SW480 (cell line): ENCODE data around the gene YDJC.
"Not testable (repeated sequence)": the region's sequence is repeated elsewhere in the genome, so short reads cannot be mapped to it uniquely, and the experiment has no call there.

ENCODE experiments used
- DNase-seq: peaks from one replicate; pipeline ENCODE4 v3.0.0-alpha.2; 2016; ENCODE audit warnings: low spot score

Gene YDJC

DNA sequence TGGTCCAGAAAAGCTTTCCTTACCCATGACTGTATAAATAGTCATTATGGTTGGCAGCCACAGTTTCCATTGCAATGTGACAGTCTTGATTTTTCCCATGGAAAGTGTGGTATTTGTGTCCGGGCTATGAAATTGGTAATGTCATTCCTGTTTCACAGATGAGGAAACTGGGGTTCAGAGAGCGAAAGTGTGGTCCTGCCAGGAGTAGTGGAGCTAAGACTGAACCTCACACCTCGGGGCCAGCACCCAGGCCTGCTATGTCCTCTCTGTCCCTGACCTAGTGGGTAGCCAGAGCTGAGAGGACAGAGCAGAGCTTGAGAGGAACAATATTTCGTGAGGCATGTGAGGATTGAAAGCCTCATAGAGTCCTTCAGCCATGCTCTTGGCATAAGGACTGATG lies 1.2 kb upstream of the YDJC start:
- no peak for DNase-seq

DNA sequence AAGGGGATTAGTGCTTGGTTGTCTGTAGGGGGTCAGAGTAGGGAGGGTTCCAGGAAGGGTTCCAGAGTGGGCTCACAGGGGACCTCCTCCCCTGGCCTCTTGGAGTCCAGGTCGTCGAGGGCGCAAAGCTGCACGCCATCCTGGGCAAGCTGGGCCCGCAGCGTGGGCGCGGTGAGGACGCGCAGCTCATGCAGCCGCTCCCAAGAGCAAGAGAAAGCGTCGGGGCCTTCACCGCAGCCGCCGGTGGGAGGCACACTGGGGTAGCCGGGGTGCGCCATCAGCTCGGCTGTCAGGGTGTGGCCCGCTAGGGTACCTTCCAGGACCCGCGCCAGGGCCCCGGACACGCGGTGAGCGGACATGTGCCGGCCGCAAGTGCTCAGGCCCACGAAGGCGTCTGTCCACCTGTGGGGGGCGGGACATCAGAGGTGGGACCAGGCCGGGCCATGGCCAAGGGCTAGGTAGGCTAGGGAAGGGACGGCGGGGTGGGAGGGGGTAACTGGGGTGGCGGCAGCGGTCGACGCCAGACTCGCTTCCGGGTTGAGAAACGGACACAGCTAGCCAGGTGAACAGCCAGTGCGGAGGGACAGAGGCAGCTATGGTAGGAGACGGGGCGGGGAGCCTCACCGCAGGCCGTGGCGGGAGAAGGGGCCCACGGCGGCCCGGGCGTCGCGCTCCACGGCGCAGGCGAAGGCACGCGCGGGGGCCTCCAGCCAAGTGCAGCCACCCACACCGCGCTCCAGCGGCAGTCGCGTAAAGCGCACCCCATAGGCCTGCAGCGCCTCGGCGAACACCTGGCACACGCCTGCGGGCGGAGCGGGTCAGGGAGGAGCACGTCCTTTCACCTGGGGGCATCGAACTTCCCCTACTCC lies 1.2 kb downstream of the YDJC start:
- peak; percentile 23 for DNase-seq

DNA sequence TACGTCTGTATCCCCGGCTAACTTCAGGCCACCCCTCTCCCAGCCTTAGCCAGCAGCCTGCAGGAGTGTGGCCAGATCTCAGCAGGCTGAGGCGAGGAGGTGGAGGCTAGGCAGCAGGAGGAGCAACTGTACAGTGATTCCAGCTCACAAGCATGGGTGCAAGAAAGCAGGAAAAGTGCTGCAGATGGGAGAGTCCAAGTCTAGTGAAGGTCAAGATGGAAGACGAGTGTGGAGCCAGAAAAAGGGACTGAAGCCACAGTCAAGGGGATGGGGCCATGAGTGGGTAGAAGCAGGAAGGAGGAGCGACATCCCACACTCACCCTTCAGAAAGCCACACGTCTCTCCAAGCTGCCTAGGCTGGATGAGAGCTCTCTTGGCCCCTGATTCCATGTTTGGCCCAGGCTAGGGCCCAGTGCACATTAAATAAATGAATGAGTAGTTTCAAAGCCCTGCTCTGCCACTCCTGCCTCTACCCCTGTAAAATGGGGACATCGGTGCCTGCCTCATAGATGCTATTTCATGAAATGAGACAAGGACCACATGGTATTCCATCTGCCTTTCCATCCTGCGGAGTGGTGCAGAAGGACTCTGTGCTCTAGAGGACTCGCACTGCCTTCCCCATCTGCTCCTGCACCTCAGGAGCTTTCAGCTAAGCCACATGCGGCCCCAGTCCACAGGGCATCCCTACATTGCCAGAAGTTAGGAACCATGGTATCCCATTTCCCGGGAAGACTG lies 2.9 kb downstream of the YDJC start:
- no peak for DNase-seq

- DNase-seq, result no peak
Measured at GRCh38 chr22:21626073-21626734, 3.6 kb downstream of the YDJC start.

DNA sequence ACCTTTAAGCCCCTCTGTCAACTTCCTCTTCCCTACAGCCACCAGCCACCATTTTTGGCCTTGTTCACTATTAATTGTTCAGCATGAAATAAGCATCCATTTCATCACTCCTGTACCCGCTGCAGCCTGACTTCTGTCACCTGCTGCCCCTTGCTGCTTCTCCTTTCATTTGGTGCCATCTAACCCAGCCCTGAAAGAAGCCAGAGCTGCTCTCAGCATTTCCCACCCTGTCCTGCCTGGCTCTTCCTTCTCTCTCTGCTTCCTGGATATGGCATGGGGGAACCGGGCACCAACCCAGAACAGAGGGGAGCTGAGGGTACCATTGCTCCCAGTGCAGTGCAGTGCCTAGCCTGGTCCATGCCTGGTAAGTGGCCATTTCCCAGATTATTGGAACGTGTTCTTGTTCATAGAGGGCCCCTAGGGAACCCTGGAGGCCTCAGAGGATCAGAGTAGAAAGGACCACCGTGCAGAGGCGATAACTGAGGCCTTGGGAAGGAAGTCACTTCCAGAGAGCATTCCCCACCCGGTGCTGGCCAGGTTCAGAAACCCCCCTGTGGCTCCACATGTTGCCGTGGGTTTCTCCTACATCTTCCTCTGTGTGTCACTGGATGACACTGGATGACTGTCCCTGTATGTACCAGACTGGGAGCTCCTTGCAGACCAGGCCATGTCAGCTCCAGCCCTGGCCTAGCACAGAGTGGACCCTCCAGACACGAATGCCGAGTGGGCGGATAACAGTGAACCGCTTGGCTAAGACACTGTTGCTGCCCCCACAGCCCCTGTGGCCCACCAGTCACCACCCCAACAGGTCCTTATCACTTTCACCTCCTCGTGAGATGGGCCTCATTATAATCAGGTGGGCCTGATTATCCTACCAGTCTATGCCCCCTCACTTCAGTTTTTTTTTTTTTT lies 4.7 kb downstream of the YDJC start:
- DNase-seq, result no peak

- no peak for DNase-seq
Measured at GRCh38 chr22:21624120-21624879, 5.5 kb downstream of the YDJC start.

- DNase-seq, result no peak
Measured at GRCh38 chr22:21623648-21623970, 6.2 kb downstream of the YDJC start.

- DNase-seq, result no peak
Measured at GRCh38 chr22:21622919-21623647, 6.7 kb downstream of the YDJC start.

GRCh38 chr22:21622011-21622918 lies 7.6 kb downstream of the YDJC start:
- no peak for DNase-seq

- no peak for DNase-seq
Measured at GRCh38 chr22:21621025-21621424, 8.8 kb downstream of the YDJC start.

DNA sequence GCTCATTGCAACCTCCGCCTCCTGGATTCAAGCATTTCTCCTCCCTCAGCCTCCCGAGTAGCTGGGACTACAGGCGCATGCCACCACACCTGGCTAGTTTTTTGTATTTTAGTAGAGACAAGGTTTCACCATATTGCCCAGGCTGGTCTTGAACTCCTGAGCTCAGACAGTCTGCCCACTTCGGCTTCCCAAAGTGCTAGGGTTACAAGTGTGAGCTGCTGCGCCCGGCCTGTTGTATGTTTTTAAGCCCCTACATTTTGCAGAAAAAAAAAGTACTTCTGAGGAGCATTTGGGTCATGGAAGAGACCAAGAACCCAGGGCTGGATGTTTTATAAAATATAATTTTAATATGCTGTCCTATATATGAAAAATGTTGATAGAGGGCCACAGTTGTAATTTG lies 12.5 kb downstream of the YDJC start:
- not testable (repeated sequence) for DNase-seq

GRCh38 chr22:21615731-21616130 lies 14.1 kb downstream of the YDJC start:
- no peak for DNase-seq

DNA sequence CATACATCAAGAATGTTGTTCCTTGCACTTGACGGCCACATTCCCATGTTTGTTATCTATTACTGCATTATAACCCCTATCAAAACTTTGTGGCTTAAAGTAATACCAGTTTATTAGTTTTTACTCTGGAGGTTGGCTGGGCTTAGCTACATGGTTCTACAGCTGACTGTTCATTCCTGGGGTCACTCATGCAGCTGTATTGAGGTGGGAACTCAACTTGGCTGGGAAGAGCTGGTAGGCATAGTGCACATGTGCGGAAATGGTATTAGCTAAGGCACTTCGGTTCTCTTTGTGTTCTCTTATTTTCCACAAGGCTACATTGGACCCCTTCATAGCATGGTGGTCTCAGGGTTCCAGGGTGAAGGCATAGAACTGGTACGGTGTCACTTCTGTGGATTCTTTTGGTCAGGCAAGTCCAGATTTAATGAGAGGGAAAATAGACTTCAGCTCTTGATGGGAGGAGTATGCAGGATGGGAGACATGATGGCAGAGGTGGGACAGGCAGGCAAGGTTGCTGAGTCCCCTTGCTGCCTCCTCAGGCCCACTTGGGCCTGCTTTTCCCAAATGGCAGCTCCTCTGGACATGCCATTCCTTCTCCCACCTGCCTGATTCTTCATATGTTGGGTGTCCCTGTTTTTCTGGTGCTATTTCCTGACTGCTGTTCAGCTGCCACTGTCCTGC lies 16.1 kb downstream of the YDJC start:
- no peak for DNase-seq

GRCh38 chr22:21612858-21613257 lies 17.0 kb downstream of the YDJC start:
- DNase-seq, result no peak

DNA sequence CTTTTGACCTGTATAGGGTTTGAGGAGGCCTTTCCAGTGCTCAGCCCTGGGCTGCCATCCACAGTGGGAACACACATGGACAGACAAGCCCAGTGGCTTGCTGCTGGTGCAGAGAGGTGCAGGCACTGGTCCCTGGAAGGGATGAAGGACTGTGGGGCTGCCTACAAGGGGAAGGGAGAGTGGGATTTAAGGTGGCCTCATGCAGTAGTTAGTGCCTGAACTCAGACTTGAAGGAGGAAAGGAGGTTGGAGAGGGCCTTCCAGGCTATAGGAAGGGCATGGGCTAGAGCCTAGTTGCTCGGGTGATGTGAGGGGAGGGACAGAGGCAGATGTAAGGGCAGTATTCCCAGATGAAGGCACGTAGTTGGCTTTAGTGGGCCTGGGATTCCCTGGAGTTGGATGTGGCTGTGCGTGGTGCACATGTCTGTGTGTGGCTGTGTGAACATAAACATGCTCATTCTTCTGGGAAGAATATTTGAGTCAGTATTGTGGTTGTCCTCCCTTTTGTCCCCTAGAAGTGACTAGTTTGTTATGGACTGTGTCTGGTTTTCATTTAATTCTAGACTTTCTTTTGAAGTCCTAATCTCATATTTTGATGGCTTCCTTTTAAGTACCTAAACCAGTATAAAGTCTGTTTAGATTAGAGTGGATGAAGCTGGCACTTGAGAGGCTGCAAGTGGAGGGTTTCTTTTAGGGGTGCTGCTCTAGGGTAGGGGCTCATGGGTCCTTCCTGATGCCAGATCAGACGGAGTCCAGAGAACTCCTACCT lies 18.4 kb downstream of the YDJC start:
- DNase-seq, result no peak

- not testable (repeated sequence) for DNase-seq
Measured at GRCh38 chr22:21609556-21610157, 20.2 kb downstream of the YDJC start.

DNA sequence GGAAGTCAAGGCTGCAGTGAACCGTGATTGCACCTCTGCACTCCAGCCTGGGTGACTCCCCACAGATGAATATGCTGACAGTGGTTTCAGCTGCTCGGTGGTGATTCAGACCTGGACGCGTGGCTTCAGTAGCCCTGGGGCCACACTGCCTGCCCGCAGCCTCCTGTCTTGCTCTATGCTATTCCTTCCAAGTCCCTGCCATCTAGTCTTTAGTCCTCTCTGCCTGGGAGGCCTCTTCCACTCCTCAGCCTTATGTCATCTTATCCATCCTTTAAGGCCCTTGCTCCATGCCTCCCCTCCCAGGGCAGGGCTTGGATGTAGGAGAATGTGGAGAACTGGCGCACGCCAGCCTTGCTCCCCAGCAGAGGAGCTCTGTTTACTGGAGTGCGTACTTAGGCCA lies 23.0 kb downstream of the YDJC start:
- no peak for DNase-seq
